NCI-H1930 (cell line): ENCODE measurements around the gene SMC4.
"Not testable (repeated sequence)": the region's sequence is repeated elsewhere in the genome, so short reads cannot be mapped to it uniquely, and the experiment has no call there.

Source experiments
- DNase-seq, 2 experiments: peaks; one replicate each; lab custom pipeline; 2025; lab: John Stamatoyannopoulos, UW

The SMC4 gene

DNA sequence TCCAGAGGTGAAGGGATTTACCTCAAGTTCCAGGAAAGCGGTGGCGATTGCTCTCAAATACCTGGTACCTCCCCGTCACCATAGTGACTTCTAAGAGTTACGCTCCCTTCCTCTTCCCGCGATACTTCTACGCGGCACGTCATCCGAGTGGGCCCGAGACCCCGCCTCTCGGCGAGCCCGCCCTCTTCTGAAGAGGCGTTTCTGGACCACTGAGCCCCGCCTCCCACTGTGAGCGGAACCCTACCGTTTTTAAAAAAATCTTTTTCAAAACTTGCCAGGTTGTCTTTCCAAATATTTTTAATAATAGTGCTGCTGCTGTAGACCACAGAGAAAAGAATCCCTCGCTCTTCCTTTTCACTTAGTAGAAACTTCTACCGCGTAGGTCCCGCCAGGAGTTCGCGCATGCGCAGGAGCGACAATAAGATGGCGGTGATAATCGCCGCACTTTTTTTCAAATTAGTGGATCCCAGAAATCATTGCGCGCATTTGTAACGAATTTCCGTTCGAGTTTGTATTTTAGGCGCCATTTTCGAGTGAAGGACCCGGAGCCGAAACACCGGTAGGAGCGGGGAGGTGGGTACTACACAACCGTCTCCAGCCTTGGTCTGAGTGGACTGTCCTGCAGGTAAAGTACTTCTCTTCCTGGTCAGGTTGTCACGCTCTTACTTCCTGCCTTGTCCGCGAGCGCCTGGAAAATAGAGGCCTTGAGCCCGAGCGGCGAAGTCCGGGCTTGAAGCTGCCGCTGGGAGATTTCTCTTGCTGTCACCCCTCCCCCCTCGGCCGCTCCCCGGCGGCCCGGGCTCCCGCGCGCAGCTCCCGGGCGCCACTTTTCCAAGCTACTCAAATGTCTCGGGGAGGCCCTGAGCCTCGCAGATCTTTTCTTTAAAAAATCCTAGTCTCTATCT lies at the start of gene SMC4, which contains the start of gene IFT80:
Gene SMC4 (plus strand): TSS at position 526 of the 905 bp plus-strand sequence. CDS start 1,177 bp downstream, outside the sequence.
Gene IFT80 (minus strand): TSS at position 101 of the 905 bp plus-strand sequence. CDS start 14,625 bp downstream, outside the sequence.
- DNase-seq, result peak; percentile 92 to 95

DNA sequence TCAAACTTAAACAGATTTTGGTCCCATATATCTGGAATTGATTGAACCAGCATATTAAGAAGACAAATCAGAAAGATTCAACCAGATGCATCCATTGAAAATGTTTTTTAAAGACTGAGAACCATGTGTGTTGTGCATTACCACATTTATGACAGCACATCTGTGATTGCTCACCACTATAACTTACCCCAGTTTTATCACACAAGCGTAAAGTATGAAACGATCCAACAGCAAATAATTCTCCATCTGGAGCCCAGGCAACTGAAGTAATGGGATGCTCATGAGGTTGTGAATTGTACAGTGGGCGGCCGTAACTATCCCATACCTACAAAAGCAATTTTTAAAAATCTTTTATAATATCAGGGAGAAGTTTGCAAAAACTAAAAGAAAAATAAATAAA lies 43.6 kb upstream of the SMC4 start:
- no peak for DNase-seq

DNA sequence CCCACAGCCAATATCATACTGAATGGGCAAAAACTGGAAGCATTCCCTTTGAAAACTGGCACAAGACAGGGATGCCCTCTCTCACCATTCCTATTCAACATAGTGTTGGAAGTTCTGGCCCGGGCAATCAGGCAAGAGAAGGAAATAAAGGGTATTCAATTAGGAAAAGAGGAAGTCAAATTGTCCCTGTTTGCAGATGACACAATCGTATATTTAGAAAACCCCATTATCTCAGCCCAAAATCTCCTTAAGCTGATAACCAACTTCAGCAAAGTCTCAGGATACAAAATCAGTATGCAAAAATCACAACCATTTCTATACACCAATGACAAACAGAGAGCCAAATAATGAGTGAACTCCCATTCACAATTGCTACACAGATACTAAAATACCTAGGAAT lies 36.6 kb upstream of the SMC4 start:
- DNase-seq, result not testable (repeated sequence)

DNA sequence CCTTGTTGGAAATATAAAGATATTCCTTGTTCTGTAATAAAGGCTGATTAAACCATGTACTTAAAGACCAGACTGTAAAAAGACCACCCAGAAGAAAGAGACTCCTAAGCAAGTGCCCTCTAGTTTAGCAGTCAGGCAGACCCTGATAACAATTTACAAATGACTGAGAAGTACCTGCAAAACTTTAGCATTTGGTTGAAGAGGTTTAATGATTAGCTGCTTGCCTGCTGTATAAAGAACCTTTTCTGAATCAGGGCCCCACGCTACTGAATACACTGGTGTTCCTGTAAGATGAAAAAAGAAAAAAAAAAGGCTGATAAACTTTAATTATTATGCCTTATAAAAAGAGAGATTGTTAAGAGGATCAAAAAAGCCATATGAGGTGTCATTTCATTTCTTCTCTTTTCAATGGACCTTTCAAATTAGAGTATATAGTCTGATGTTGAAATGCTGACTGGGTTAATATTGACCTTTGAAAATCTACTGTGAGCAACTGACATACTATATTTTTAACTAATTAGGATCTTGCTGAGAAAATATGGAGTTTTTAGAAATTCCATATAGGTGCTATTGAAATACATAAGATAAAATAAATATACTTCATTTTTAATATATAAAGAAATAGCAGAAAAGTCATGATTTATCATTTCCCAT lies 33.5 kb upstream of the SMC4 start:
- DNase-seq, result no peak

DNA sequence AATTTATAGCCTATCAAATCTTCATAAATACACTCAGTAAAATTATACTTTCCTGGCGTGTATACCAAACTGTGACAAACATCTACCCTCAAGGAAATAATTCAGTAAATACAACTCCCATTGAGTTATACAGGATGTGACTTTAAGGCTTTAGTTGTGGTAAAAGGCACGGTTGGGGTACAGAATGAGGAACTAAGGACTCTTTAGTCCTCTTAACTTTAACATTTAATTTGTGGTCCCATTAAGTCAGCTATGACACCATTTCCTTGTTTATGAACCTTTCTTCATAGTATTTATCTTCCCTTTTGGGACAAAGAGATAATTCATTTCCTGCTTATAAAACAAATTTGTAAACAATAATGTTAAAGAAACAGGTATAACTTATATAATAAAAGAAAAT lies 30.6 kb upstream of the SMC4 start:
- DNase-seq, result no peak

DNA sequence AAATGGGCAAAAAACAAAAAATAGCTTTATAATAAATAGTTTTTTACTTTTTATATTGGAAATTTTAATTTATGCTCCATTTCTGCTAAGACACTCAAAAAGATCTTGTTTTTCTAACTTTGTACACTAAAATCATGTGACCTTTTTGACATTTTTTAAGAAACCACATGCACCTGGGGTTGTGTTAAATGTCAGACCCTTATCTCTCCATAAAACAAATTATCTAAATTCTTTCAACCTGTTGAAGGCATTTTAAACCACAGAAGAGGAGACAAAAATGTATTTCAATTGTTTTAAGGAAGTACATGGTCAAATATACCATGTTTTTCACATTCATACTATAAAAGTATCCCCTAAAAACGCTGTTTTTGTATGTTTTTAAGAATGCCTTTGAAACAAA lies 29.7 kb upstream of the SMC4 start:
- DNase-seq, result no peak

DNA sequence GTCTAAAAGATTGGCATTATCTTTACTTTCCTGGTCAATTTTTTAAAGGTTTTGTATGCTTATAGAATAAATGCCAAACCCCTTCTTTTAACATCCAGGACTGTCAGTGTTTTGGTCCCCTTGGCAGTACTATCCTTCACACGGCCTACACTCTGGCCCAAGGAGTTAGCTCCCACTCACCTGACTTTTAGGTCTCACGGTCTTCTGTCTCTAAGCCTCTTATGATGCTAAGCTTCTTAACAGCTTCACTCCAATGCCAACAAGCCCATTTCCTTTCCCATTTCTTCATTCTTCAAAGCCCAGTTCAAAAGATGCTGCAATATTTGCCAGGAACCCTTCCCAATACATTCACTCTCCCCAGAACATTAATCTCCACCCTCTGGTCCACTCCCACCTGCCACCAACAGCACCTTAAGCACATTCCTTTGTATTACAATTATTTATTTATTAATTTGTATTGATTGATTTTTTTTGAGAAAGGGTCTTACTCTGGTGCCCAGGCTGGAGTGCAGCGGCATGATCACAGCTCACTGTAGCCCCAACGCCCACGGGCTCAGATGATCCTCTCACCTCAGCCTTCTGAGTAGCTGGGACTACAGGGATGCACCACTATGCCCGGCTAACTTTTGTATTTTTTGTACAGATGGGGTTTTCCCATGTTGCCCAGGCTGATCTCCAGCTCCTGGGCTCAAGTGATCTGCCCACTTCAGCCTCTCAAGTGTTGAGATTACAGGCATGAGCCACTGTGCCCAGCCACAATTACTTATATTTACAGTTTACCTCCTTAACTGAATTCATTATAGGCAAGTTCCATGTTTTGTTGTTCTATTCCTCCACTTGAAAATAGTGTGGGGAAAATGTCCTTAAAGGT lies 28.2 kb upstream of the SMC4 start:
- no peak for DNase-seq

DNA sequence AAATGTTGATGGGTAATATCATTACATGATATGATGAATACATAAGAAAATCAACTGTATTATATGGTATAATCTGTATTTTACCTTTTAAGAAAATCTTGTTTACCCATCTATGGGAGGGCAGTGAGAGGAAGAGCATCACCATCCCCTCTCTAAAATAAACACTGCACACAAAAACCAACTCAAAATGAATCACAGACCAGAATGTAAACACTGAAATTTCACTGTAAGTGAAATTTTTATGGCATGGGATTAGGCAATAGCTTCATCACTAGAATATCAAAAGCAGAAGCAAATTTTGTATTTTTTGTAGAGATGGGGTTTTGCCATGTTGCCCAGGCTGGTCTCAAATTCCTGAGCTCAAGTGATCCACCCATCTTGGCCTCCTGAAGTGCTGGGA lies 26.7 kb upstream of the SMC4 start:
- DNase-seq, result no peak

DNA sequence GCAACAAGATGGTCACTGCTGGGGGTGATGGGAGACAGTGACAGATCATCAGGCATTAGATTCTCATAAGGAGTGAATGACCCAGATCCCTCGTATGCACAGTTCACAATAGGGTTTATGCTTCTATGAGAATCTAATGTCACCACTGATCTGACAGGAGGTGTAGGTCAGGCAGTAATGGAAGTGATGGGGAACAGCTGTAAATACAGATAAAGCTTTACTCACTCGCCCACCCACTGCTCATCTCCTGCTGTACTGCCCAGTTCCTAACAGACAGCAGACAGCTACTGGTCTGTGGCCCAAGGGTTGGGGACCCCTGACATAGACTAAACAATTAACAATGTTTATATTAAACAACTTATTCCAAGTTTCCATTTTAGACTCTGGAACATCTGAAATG lies 25.8 kb upstream of the SMC4 start:
- no peak for DNase-seq

DNA sequence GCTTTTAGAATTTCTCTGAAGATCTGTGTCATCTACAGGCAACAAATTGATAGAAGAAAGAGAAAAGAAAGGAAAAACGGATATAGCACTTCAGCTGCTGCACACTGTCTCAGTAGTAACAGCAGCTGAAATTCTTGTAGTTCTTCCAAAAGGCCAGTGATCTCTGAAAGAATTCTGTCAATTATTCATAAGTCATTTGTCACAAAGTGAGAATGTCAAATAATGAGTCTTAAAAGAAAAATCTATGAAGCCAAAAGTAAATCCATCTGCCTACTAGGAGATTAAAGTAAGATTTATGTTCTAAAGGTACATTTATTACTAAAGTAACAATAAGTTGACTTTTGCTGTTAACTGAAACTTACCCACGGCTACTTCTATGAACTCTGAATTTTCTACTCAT lies 25.0 kb upstream of the SMC4 start:
- no peak for DNase-seq

DNA sequence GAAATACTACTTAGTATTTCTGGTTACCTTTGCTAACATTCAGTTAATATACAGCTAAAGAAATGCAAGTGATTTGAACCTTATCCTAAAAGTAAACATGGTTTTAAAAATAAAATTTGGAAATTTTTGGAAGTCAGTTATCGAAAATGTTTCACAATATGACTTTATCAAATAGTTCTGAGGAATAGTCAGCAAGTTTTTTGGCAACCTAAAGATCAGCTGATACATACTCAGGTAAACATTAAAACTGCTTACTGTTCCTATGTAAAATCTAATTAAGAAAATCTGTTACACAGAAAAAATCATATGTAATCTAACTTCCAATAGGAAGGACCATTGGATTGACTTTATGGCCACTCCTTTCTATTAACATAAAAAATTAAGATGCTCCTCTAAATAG lies 24.5 kb upstream of the SMC4 start:
- DNase-seq, result no peak

DNA sequence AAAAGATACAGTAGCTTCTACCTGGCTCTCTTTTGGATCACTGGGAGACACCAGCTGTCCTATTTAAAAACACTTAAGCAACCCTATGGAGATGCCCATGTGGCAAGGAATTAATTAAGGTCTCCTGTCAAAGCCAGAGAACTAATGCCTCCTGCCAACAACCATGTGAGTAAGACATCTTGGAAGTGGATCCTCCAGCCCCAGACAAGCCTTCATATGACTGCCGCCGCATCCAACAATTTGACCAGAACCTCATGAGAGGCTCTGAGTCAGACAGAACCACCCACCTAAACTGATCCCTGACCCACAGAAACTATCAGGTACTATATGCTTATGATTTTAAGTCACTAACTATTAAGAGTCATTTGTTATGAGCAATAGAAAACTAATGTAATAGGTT lies 22.8 kb upstream of the SMC4 start:
- DNase-seq, result no peak

DNA sequence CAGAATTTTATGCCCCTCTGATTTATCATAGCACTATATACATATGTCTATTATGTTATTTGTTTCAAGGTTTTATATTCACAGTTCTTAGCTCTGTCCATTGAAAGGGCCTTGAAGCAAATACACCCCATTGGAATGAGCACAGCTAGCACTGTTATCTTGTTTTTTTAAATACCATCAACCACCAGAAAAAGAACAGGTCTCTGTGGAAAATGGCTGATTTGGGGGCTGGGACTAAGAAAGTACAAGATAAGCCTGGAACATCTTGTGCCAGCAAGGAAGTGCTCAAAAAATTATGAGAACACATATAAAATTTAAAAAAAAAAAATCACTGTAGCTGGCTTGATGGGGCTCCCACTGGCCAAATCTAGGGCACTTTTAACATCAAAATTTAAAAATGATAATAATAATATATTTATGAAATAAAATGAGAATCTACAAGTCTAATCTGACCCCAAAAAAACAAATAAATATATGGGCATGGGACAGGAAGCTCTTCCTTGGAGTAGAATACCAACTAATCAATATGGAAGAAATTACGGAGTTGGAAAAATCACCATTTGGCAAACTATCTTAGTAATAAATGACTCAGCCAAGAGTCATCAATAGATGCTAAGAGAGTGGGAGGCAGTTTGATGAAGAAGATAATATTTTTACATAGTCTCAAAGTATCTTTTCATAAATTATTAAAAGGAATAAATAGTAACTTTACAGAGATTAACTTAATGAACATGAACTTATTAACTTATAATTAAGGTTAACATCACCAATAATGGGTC lies 20.9 kb upstream of the SMC4 start:
- DNase-seq, result no peak

DNA sequence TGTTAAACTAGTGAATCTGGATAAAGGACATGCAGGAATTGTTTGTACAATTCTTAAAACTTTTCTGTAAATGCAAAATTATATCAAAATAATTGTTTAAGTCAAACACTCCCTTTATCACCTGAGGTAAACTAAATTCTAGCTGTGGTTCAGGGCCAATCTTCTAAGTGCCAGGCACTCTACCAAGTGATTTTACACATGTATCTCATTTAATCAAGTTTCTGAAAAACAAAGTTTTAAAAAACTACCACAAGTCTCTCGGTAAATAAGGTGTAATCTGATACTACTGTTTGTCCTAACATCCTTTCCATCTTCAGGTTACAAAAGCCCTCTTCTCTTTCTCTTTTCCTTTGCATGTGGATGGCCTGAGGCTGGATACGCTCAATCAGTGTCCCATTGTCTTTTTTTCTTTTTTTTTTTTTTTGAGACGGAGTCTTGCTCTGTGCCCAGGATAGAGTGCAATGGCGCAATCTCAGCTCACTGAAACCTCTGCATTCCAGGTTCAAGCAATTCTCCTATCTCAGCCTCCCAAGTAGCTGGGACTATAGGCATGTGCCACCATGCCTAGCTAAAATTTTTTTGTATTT lies 19.7 kb upstream of the SMC4 start:
- no peak for DNase-seq

DNA sequence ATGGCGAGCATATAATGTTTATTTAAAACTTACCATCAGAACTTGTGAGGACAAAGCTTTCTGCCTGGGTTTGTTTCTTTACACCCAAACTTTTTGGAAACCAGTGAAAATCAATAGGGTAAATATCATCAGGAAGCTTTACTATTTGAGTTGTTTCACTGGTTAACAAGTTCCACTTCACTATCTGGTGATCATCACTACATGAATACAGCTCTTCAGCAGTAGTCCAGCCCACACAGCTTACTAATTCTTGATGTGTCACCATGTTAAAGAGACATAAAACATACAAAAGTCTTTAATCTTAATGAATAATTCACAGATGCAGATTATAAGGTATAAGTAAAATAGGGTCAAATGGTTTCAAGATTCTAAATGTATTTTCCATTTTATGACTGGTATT lies 18.0 kb upstream of the SMC4 start:
- DNase-seq, result no peak

DNA sequence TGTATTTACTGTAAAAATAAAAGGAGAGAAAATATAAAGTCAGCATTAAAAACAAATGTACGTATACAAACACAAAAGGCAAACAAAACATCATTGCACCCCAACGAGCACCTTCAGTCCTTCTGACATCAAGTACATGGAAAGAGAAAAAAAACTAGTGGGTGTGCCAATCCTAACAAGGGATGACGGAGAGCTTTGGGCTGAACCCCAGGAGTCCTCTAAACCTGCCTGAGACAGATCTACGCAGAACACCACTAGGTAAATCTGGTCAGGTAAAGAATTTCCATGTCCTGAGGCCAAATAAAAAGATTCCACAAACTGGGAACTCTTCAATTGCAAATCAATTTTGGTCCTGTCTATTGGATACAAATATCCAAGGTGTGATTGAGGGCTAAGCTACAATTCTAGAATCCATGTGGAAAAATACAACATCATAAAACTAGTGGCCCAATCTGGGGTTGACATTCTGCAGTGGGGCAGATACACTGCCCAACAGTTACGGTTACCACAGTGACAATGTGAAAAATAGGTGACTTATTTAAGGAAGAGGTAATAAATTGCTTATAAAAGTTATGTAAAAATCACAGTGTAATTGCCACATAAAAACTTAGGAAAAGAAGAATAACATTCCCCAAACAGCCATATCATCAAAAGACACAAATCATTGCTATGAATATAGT lies 14.7 kb upstream of the SMC4 start:
- DNase-seq, result no peak

DNA sequence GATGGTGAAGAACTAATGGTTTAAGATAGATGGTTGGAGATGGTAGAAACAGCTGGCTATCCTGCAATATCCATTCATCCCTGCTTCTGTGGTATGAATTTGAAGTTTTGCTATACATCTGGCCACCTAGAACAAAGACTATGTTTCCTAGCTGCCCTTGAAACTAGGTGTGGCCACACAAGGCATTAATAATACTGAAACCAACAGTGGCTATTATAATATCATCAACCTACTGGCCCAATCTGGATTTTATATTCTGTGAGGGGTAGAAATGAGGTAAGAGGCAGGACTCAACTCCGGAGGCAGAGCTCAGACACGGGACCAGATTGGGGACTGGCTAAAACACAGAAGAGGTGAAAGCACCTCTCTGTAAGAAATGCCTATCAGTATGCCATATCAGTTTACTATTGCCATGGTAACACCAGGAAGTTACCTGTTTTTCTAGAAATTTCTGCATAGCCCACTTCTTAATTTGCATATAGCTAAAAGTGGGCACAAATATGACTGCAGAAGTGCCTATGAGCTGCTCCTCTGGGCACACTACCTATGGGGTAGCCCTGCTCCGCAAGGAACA lies 8.8 kb upstream of the SMC4 start:
- DNase-seq, result no peak

DNA sequence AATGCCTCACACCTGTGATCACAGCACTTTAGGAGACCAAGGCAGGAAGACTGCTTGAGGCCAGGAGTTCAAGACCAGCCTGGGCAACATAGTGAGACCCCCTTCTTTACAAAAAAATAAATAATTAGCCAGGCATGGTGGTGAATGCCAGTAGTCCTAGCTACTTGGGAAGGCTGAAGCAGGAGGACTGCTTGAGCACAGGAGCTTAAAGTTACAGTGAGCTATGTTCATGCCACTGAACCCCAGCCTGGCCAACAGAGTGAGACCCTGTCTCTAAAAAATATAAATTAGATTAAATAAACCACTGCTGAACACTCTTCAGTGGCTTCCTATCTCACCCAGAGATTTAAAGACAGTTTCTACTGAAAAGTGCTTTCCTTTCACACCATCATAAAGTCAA lies 6.7 kb upstream of the SMC4 start:
- DNase-seq, result no peak

DNA sequence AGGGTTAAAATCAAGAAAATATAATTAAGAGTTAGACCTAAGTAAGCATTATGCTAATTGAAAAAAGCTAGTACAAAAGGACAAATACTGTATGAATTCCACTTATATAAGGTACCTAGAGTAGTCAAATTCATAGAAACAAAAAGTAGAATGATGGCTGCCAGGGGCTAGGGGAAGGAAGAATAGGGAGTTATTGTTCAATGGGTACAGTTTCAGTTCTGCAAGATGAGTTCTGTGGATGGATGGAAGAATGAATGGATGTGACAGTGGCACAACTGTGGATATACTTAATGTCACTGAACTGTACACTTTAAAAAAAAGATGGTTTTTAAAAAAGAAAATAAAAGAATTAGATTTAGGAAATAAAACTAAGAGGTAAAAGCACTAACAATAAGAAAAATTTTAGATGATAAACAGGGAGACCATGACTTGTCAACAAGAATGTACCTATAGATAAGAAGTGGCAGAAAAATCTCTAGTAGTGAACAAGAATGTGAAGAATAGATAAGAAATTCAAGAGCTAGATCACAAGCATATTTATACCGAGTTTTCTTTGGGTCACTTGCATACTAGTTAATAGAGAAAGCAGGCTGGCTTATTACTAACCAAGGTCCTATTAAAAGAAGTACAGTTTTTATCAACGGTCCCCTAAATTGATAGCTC lies 6.0 kb upstream of the SMC4 start:
- DNase-seq, result no peak

DNA sequence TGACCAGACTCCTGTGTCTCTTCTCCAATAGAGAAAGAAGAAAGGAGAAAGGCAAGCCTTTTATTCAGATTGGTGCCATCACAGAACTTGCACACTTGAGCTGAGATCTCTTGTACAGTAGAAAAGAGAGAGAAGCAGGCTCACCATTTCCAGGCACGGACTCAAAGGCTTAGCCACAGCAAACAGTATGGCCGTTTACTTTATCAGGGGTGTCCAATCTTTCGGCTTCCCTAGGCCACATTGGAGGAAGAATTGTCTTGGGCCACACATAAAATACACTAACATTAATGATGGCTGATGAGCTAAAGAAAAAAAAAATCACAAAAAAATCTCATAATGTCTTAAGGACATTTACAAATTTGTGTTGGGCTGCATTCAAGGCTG lies 5.4 kb upstream of the SMC4 start:
- DNase-seq, result no peak
